ENCODE measurements around the gene FAM47C. TPM values are rescaled to one million over a fixed set of nuclear protein-coding genes. Genes with fewer than 3 reads are reported as not detected.
"Not testable (repeated sequence)": the region's sequence is repeated elsewhere in the genome, so short reads cannot be mapped to it uniquely, and the experiment has no call there.

Gene FAM47C
- total RNA-seq, 3 donors from 2014 or later: not detected

- ATAC-seq; H3K4me1 Mint-ChIP-seq (ENCODE audit: low read depth); H3K4me3 Mint-ChIP-seq; DNase-seq; H3K36me3 Mint-ChIP-seq (ENCODE audit: insufficient read depth); H3K9me3 Mint-ChIP-seq; H3K27me3 Mint-ChIP-seq (ENCODE audit: low read depth): not testable (repeated sequence)
These were observed 30.6 kb downstream of the FAM47C start for GRCh38 chrX:37038814-37039213.

DNA sequence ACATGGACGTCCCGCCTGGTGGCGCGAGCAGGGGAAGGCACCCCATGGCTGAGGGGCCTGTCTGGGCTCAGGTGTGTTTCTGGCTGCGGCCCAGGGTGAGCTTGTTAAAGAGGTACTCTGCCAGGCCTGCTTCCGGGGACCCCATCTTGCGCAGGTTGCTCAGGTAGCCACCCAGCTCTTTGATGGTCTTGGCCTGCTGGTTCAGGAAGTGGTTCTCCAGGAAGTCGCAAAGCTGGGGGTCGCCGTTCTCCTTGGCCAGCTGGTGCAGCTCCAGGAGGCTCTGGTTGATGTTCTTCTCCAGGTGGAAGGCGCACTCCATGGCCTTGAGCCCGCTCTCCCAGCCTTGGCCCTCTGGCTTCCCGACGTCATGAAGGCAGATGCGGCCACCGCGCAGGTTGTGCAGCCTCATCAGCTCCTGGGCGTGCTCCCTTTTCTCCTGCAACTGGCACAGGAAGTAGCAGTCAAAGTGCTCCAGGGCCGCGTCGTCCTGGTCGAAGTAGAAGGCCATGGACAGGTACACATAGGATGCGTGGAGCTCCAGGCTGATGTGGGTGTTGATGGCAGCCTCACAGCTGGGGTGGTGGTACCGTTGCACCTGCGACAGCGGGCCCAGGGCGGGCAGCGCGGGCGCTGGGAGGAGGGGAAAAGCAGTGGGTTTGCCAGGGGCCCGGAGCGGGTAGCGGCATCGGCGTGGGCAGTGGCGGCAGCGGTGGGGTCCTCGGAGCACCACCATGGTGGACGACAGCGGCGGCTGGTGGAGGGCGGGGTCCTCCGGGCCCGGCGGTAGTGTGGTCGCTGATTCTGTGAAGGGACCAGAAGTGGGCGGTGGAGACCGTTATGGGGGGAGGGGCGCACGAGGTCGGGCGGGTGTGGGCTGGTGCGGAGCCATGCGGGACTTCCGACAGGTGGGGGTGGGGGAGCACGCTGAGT lies 35.1 kb downstream of the FAM47C start:
- H3K4me1 Mint-ChIP-seq (ENCODE audit: low read depth); H3K27me3 Mint-ChIP-seq (ENCODE audit: low read depth); H3K9me3 Mint-ChIP-seq; H3K36me3 Mint-ChIP-seq (ENCODE audit: insufficient read depth); DNase-seq; ATAC-seq; H3K4me3 Mint-ChIP-seq: not testable (repeated sequence)

DNA sequence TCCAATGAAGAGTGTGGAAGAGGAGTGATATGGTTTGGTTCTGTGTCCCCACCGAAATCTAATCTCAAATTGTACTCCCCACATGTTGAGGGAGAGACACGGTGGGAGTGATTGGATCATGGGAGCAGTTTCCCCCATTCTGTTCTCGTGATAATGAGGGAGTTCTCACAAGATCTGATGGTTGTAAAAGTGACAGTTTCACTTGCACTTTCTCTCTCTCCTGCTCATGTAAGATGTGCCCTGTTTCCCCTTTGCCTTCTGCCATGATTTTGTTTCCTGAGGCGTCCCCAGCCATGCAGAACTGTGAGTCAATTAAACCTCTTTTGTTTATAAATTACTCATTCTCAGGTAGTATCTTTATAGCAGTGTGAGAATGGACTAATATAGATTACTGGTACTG lies 39.6 kb downstream of the FAM47C start:
- H3K27me3 Mint-ChIP-seq (ENCODE audit: low read depth): no peaks in the 10 kb centered on the region
- H3K9me3 Mint-ChIP-seq: no peaks in the 10 kb centered on the region
- H3K4me1 Mint-ChIP-seq (ENCODE audit: low read depth): no peaks in the 10 kb centered on the region
- H3K36me3 Mint-ChIP-seq (ENCODE audit: insufficient read depth): no peaks in the 10 kb centered on the region
- H3K4me3 Mint-ChIP-seq: no peak overlapping the region
- DNase-seq (no peak), ATAC-seq (no peak)

GRCh38 chrX:37057572-37057971 lies 49.4 kb downstream of the FAM47C start:
- H3K4me1 Mint-ChIP-seq (ENCODE audit: low read depth); DNase-seq; H3K9me3 Mint-ChIP-seq; ATAC-seq; H3K36me3 Mint-ChIP-seq (ENCODE audit: insufficient read depth); H3K4me3 Mint-ChIP-seq; H3K27me3 Mint-ChIP-seq (ENCODE audit: low read depth): not testable (repeated sequence)

DNA sequence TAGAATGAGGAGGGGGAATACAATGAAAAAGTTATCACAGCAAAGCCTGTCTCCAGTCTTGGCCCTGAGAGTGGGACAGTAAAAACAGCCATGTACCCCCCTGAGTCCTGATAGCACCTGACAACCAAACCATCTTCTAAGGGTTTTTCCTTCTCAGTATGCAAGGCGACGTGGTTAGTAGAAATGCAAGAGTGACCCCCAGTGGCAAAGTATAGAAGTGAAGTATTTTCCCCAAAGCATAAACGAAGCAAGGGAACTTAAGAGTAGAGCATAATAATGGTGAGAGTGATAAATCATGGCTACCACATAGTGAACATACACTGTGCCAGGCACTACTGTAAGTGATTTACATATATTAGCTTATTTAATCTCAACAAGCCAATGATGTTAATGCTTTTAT lies 52.8 kb downstream of the FAM47C start:
- H3K27me3 Mint-ChIP-seq (ENCODE audit: low read depth): peaks cover 2% of the 10 kb centered on the region
- no peak for DNase-seq
- no peak for ATAC-seq
- H3K4me3 Mint-ChIP-seq: no peak overlapping the region
- no peaks in the 10 kb centered on the region for H3K36me3 Mint-ChIP-seq (ENCODE audit: insufficient read depth)
- H3K4me1 Mint-ChIP-seq (ENCODE audit: low read depth): no peaks in the 10 kb centered on the region
- no peaks in the 10 kb centered on the region for H3K9me3 Mint-ChIP-seq

Measured in activated T-cell treated with anti-CD3 and anti-CD28 coated beads, Interleukin-2, amount 50 U/mL, for 4 hours (primary cell).